Measurements from ENCODE around the gene IL17REL.

The IL17REL gene

GRCh38 chr22:49999063-49999945 lies 13.3 kb downstream of the IL17REL start:
- no peak overlapping the region for H3K27ac ChIP-seq (ENCODE audit: low read depth, low read length)
- peak overlapping the region; percentile 76 for H3K4me3 ChIP-seq (ENCODE audit: low read depth, low read length)
- peaks cover 4% of the 10 kb centered on the region; the same call in 1 of the 2 replicates for H3K4me1 ChIP-seq (ENCODE audit: control insufficient read depth, insufficient read depth, low read length)
- no peak overlapping the region for H3K9ac ChIP-seq (ENCODE audit: low read length)
- peaks cover 25% of the 10 kb centered on the region for H3K27me3 ChIP-seq (ENCODE audit: control insufficient read depth, insufficient read depth, low read length)
- no peaks in the 10 kb centered on the region for H3K36me3 ChIP-seq (ENCODE audit: control insufficient read depth, insufficient read depth, low read length)
- H3K9me3 ChIP-seq (ENCODE audit: control insufficient read depth, insufficient read depth, low read depth, low read length), result no peaks in the 10 kb centered on the region

GRCh38 chr22:49998718-49999062 lies 13.9 kb downstream of the IL17REL start:
- Histone ChIP-seq H3K9ac (ENCODE audit: low read length) (no peak overlapping the region), H3K9me3 (ENCODE audit: control insufficient read depth, insufficient read depth, low read depth, low read length) (no peaks in the 10 kb centered on the region), H3K27me3 (ENCODE audit: control insufficient read depth, insufficient read depth, low read length) (peaks cover 25% of the 10 kb centered on the region), H3K4me1 (ENCODE audit: control insufficient read depth, insufficient read depth, low read length) (peaks cover 4% of the 10 kb centered on the region; the same call in 1 of the 2 replicates), H3K27ac (ENCODE audit: low read depth, low read length) (no peak overlapping the region), H3K4me3 (ENCODE audit: low read depth, low read length) (peak overlapping the region; percentile 76; the same call in 1 of the 2 replicates), H3K36me3 (ENCODE audit: control insufficient read depth, insufficient read depth, low read length) (no peaks in the 10 kb centered on the region)

GRCh38 chr22:49997932-49998717 lies 14.4 kb downstream of the IL17REL start:
- H3K9ac ChIP-seq (ENCODE audit: low read length), result no peak overlapping the region
- no peak overlapping the region for H3K27ac ChIP-seq (ENCODE audit: low read depth, low read length)
- no peaks in the 10 kb centered on the region for H3K9me3 ChIP-seq (ENCODE audit: control insufficient read depth, insufficient read depth, low read depth, low read length)
- H3K4me1 ChIP-seq (ENCODE audit: control insufficient read depth, insufficient read depth, low read length), result peaks cover 4% of the 10 kb centered on the region; the same call in 1 of the 2 replicates
- no peaks in the 10 kb centered on the region for H3K36me3 ChIP-seq (ENCODE audit: control insufficient read depth, insufficient read depth, low read length)
- H3K4me3 ChIP-seq (ENCODE audit: low read depth, low read length), result no peak overlapping the region
- H3K27me3 ChIP-seq (ENCODE audit: control insufficient read depth, insufficient read depth, low read length), result peaks cover 25% of the 10 kb centered on the region

GRCh38 chr22:49997251-49997599 lies 15.3 kb downstream of the IL17REL start:
- H3K4me1 ChIP-seq (ENCODE audit: control insufficient read depth, insufficient read depth, low read length), result peaks cover 4% of the 10 kb centered on the region; the same call in 1 of the 2 replicates
- H3K27ac ChIP-seq (ENCODE audit: low read depth, low read length), result no peak overlapping the region

GRCh38 chr22:49996518-49997250 lies 15.9 kb downstream of the IL17REL start:
- H3K4me1 ChIP-seq (ENCODE audit: control insufficient read depth, insufficient read depth, low read length), result peaks cover 4% of the 10 kb centered on the region; the same call in 1 of the 2 replicates
- peaks cover 2% of the 10 kb centered on the region for H3K9me3 ChIP-seq (ENCODE audit: control insufficient read depth, insufficient read depth, low read depth, low read length)
- H3K27me3 ChIP-seq (ENCODE audit: control insufficient read depth, insufficient read depth, low read length), result peaks cover 21% of the 10 kb centered on the region
- no peaks in the 10 kb centered on the region for H3K36me3 ChIP-seq (ENCODE audit: control insufficient read depth, insufficient read depth, low read length)
- no peak overlapping the region for H3K9ac ChIP-seq (ENCODE audit: low read length)
- no peak overlapping the region for H3K27ac ChIP-seq (ENCODE audit: low read depth, low read length)
- no peak overlapping the region for H3K4me3 ChIP-seq (ENCODE audit: low read depth, low read length)

More at GRCh38 chr22:49997251-49997599, 15.3 kb downstream of the IL17REL start:
- Histone ChIP-seq H3K9me3 (ENCODE audit: control insufficient read depth, insufficient read depth, low read depth, low read length) (no peaks in the 10 kb centered on the region), H3K9ac (ENCODE audit: low read length) (no peak overlapping the region), H3K4me3 (ENCODE audit: low read depth, low read length) (no peak overlapping the region), H3K27me3 (ENCODE audit: control insufficient read depth, insufficient read depth, low read length) (peaks cover 25% of the 10 kb centered on the region), H3K36me3 (ENCODE audit: control insufficient read depth, insufficient read depth, low read length) (no peaks in the 10 kb centered on the region)

GRCh38 chr22:49996119-49996517 lies 16.4 kb downstream of the IL17REL start:
- Histone ChIP-seq H3K4me1 (ENCODE audit: control insufficient read depth, insufficient read depth, low read length) (peaks cover 4% of the 10 kb centered on the region; the same call in 1 of the 2 replicates), H3K27ac (ENCODE audit: low read depth, low read length) (no peak overlapping the region), H3K9ac (ENCODE audit: low read length) (no peak overlapping the region), H3K9me3 (ENCODE audit: control insufficient read depth, insufficient read depth, low read depth, low read length) (peaks cover 8% of the 10 kb centered on the region), H3K27me3 (ENCODE audit: control insufficient read depth, insufficient read depth, low read length) (peaks cover 15% of the 10 kb centered on the region), H3K4me3 (ENCODE audit: low read depth, low read length) (no peak overlapping the region), H3K36me3 (ENCODE audit: control insufficient read depth, insufficient read depth, low read length) (no peaks in the 10 kb centered on the region)

- peaks cover 14% of the 10 kb centered on the region for H3K9me3 ChIP-seq (ENCODE audit: control insufficient read depth, insufficient read depth, low read depth, low read length)
- peaks cover 9% of the 10 kb centered on the region for H3K27me3 ChIP-seq (ENCODE audit: control insufficient read depth, insufficient read depth, low read length)
- no peak overlapping the region for H3K27ac ChIP-seq (ENCODE audit: low read depth, low read length)
- no peak overlapping the region for H3K4me3 ChIP-seq (ENCODE audit: low read depth, low read length)
- H3K36me3 ChIP-seq (ENCODE audit: control insufficient read depth, insufficient read depth, low read length), result no peaks in the 10 kb centered on the region
- no peak overlapping the region for H3K9ac ChIP-seq (ENCODE audit: low read length)
- peaks cover 4% of the 10 kb centered on the region; the same call in 1 of the 2 replicates for H3K4me1 ChIP-seq (ENCODE audit: control insufficient read depth, insufficient read depth, low read length)
Measured at GRCh38 chr22:49995361-49996118, 17.0 kb downstream of the IL17REL start.

- Histone ChIP-seq H3K9ac (ENCODE audit: low read length) (no peak overlapping the region), H3K36me3 (ENCODE audit: control insufficient read depth, insufficient read depth, low read length) (no peaks in the 10 kb centered on the region), H3K9me3 (ENCODE audit: control insufficient read depth, insufficient read depth, low read depth, low read length) (peaks cover 15% of the 10 kb centered on the region), H3K27me3 (ENCODE audit: control insufficient read depth, insufficient read depth, low read length) (peaks cover 4% of the 10 kb centered on the region), H3K4me3 (ENCODE audit: low read depth, low read length) (no peak overlapping the region), H3K4me1 (ENCODE audit: control insufficient read depth, insufficient read depth, low read length) (peaks cover 4% of the 10 kb centered on the region; the same call in 1 of the 2 replicates), H3K27ac (ENCODE audit: low read depth, low read length) (no peak overlapping the region)
Measured at GRCh38 chr22:49995041-49995360, 17.6 kb downstream of the IL17REL start.

- peaks cover 18% of the 10 kb centered on the region for H3K9me3 ChIP-seq (ENCODE audit: control insufficient read depth, insufficient read depth, low read depth, low read length)
- peaks cover 4% of the 10 kb centered on the region; the same call in 1 of the 2 replicates for H3K4me1 ChIP-seq (ENCODE audit: control insufficient read depth, insufficient read depth, low read length)
- no peak overlapping the region for H3K9ac ChIP-seq (ENCODE audit: low read length)
- no peaks in the 10 kb centered on the region for H3K27me3 ChIP-seq (ENCODE audit: control insufficient read depth, insufficient read depth, low read length)
- H3K4me3 ChIP-seq (ENCODE audit: low read depth, low read length), result no peak overlapping the region
- H3K36me3 ChIP-seq (ENCODE audit: control insufficient read depth, insufficient read depth, low read length), result no peaks in the 10 kb centered on the region
- no peak overlapping the region for H3K27ac ChIP-seq (ENCODE audit: low read depth, low read length)
Measured at GRCh38 chr22:49994361-49995040, 18.1 kb downstream of the IL17REL start.

Data from HUES6 (cell line).